Measurements from ENCODE around the gene KDM4B.

The KDM4B gene

GRCh38 chr19:4985551-4985991 is 16.7 kb downstream of the KDM4B start:
- DNase-seq (ENCODE audit: low read depth in 1 of 2, low spot score in 1 of 2), result no peak
- no peak for TF ChIP-seq CTCF (IDR thresholded peaks at IDR 0.05; ENCODE audit: insufficient read depth, low read length)
- no peak for TF ChIP-seq SPI1 (IDR thresholded peaks at IDR 0.05; ENCODE audit: borderline replicate concordance, low read depth)
- no peak for TF ChIP-seq GABPA (IDR thresholded peaks at IDR 0.05; ENCODE audit: low read depth)
- no peak for TF ChIP-seq POLR2AphosphoS5 (IDR thresholded peaks at IDR 0.05; ENCODE audit: low read depth)
- Histone ChIP-seq H3K4me3 (replicated peaks; ENCODE audit: insufficient read depth, low read length) (no peak overlapping the region), H3K27ac (replicated peaks) (no peak overlapping the region), H3K27me3 (ENCODE audit: insufficient read depth, poor library complexity, severe bottlenecking) (no peaks in the 10 kb centered on the region)

GRCh38 chr19:4986056-4986455 is 17.1 kb downstream of the KDM4B start:
- Histone ChIP-seq H3K27ac (replicated peaks) (no peak overlapping the region), H3K4me3 (replicated peaks; ENCODE audit: insufficient read depth, low read length) (no peak overlapping the region), H3K27me3 (ENCODE audit: insufficient read depth, poor library complexity, severe bottlenecking) (no peaks in the 10 kb centered on the region)
- TF ChIP-seq POLR2AphosphoS5 (IDR thresholded peaks at IDR 0.05; ENCODE audit: low read depth) (no peak), SPI1 (IDR thresholded peaks at IDR 0.05; ENCODE audit: borderline replicate concordance, low read depth) (no peak), GABPA (IDR thresholded peaks at IDR 0.05; ENCODE audit: low read depth) (no peak), REST (IDR thresholded peaks at IDR 0.05; ENCODE audit: insufficient replicate concordance, low read depth) (no peak), CTCF (IDR thresholded peaks at IDR 0.05; ENCODE audit: insufficient read depth, low read length) (no peak)
- no peak for DNase-seq (ENCODE audit: low read depth in 1 of 2, low spot score in 1 of 2)

- H3K27me3 ChIP-seq (ENCODE audit: insufficient read depth, poor library complexity, severe bottlenecking), result no peaks in the 10 kb centered on the region
- no peak for TF ChIP-seq REST (IDR thresholded peaks at IDR 0.05; ENCODE audit: insufficient replicate concordance, low read depth)
- no peak for TF ChIP-seq GABPA (IDR thresholded peaks at IDR 0.05; ENCODE audit: low read depth)
- TF ChIP-seq SPI1 (IDR thresholded peaks at IDR 0.05; ENCODE audit: borderline replicate concordance, low read depth), result no peak
- no peak for TF ChIP-seq CTCF (IDR thresholded peaks at IDR 0.05; ENCODE audit: insufficient read depth, low read length)
- TF ChIP-seq POLR2AphosphoS5 (IDR thresholded peaks at IDR 0.05; ENCODE audit: low read depth), result no peak
- DNase-seq (ENCODE audit: low read depth in 1 of 2, low spot score in 1 of 2), result no peak
- no peak overlapping the region for H3K27ac ChIP-seq (replicated peaks)
- H3K4me3 ChIP-seq (replicated peaks; ENCODE audit: insufficient read depth, low read length), result no peak overlapping the region
These were observed 17.6 kb downstream of the KDM4B start for GRCh38 chr19:4986471-4986891.

- Histone ChIP-seq H3K27me3 (ENCODE audit: insufficient read depth, poor library complexity, severe bottlenecking) (no peaks in the 10 kb centered on the region), H3K4me3 (replicated peaks; ENCODE audit: insufficient read depth, low read length) (no peak overlapping the region), H3K27ac (replicated peaks) (no peak overlapping the region)
- no peak for DNase-seq (ENCODE audit: low read depth in 1 of 2, low spot score in 1 of 2)
- no peak for TF ChIP-seq GABPA (IDR thresholded peaks at IDR 0.05; ENCODE audit: low read depth)
- no peak for TF ChIP-seq SPI1 (IDR thresholded peaks at IDR 0.05; ENCODE audit: borderline replicate concordance, low read depth)
- no peak for TF ChIP-seq REST (IDR thresholded peaks at IDR 0.05; ENCODE audit: insufficient replicate concordance, low read depth)
- no peak for TF ChIP-seq POLR2AphosphoS5 (IDR thresholded peaks at IDR 0.05; ENCODE audit: low read depth)
- TF ChIP-seq CTCF (IDR thresholded peaks at IDR 0.05; ENCODE audit: insufficient read depth, low read length), result no peak
These were observed 18.3 kb downstream of the KDM4B start for GRCh38 chr19:4987256-4987655.
